ENCODE results near the gene TERB2.
"Not testable (repeated sequence)": the region's sequence is repeated elsewhere in the genome, so short reads cannot be mapped to it uniquely, and the experiment has no call there.

DNA sequence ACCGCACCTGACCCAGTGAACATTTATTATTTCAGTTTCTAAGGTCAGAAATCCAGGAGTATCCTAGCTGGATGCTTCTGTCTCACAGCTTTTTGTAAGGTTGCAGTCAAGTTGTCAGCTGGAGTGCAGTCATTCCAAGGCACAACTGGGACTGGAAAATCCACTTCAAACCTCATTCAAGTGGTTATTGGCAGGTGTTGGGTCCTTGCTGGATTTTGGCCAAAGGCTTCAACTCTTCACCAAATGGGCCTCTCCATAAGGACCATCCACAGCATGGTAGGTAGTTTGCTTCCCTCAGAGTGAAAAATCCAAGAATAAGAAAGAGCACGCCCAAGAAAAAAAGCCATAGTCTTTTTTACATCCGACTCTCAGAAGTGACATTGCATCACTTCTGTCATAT lies 19.7 kb downstream of the TERB2 start:
- TF ChIP-seq, protein P1, sequence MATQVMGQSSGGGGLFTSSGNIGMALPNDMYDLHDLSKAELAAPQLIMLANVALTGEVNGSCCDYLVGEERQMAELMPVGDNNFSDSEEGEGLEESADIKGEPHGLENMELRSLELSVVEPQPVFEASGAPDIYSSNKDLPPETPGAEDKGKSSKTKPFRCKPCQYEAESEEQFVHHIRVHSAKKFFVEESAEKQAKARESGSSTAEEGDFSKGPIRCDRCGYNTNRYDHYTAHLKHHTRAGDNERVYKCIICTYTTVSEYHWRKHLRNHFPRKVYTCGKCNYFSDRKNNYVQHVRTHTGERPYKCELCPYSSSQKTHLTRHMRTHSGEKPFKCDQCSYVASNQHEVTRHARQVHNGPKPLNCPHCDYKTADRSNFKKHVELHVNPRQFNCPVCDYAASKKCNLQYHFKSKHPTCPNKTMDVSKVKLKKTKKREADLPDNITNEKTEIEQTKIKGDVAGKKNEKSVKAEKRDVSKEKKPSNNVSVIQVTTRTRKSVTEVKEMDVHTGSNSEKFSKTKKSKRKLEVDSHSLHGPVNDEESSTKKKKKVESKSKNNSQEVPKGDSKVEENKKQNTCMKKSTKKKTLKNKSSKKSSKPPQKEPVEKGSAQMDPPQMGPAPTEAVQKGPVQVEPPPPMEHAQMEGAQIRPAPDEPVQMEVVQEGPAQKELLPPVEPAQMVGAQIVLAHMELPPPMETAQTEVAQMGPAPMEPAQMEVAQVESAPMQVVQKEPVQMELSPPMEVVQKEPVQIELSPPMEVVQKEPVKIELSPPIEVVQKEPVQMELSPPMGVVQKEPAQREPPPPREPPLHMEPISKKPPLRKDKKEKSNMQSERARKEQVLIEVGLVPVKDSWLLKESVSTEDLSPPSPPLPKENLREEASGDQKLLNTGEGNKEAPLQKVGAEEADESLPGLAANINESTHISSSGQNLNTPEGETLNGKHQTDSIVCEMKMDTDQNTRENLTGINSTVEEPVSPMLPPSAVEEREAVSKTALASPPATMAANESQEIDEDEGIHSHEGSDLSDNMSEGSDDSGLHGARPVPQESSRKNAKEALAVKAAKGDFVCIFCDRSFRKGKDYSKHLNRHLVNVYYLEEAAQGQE (IDR thresholded peaks at IDR 0.05; ENCODE audit: low read depth) = not testable (repeated sequence)
- not testable (repeated sequence) for TF ChIP-seq POLR2AphosphoS5 (IDR thresholded peaks at IDR 0.05; ENCODE audit: low read depth, low read length); POLR2A (IDR thresholded peaks at IDR 0.05; ENCODE audit: borderline replicate concordance, extremely low read depth, insufficient read depth, insufficient read length); EZH2phosphoT487 (IDR thresholded peaks at IDR 0.05; ENCODE audit: borderline replicate concordance); SIN3A (IDR thresholded peaks at IDR 0.05; ENCODE audit: low read depth); ZNF274 (IDR thresholded peaks at IDR 0.05; ENCODE audit: low read depth, low read length); ELF1 (IDR thresholded peaks at IDR 0.05; ENCODE audit: borderline replicate concordance, low read depth); EZH2 (IDR thresholded peaks at IDR 0.05)
- TF ChIP-seq, protein P2, sequence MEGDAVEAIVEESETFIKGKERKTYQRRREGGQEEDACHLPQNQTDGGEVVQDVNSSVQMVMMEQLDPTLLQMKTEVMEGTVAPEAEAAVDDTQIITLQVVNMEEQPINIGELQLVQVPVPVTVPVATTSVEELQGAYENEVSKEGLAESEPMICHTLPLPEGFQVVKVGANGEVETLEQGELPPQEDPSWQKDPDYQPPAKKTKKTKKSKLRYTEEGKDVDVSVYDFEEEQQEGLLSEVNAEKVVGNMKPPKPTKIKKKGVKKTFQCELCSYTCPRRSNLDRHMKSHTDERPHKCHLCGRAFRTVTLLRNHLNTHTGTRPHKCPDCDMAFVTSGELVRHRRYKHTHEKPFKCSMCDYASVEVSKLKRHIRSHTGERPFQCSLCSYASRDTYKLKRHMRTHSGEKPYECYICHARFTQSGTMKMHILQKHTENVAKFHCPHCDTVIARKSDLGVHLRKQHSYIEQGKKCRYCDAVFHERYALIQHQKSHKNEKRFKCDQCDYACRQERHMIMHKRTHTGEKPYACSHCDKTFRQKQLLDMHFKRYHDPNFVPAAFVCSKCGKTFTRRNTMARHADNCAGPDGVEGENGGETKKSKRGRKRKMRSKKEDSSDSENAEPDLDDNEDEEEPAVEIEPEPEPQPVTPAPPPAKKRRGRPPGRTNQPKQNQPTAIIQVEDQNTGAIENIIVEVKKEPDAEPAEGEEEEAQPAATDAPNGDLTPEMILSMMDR (IDR thresholded peaks at IDR 0.05 in 2 of 3, conservative IDR thresholded peaks at IDR 0.05 in 1 of 3; ENCODE audit: borderline replicate concordance in 1 of 3, insufficient read depth in 1 of 3, low read depth in 2 of 3, low read length in 2 of 3) = not testable (repeated sequence)
